ENCODE results near the gene LCN6.
"Not testable (repeated sequence)": the region's sequence is repeated elsewhere in the genome, so short reads cannot be mapped to it uniquely, and the experiment has no call there.

The LCN6 gene

GRCh38 chr9:136791516-136792276 is 43.4 kb upstream of the LCN6 start:
- no peaks in the 10 kb centered on the region for H3K9me3 ChIP-seq (ENCODE audit: low read depth, low read length)
- H3K36me3 ChIP-seq (ENCODE audit: insufficient read depth, low read length), result no peaks in the 10 kb centered on the region
- H3K4me3 ChIP-seq, result peak overlapping the region; percentile 97
- H3K9ac ChIP-seq (ENCODE audit: insufficient read length), result peak overlapping the region; percentile 93
- peak overlapping the region; percentile 70 for H3K27ac ChIP-seq
- TF ChIP-seq FOXP2 (optimal IDR thresholded peaks at IDR 0.05; ENCODE audit: control extremely low read depth, extremely low read length, insufficient read depth) (no peak), POLR2AphosphoS5 (IDR thresholded peaks at IDR 0.05; ENCODE audit: borderline replicate concordance, low read depth, low read length) (no peak), EZH2 (IDR thresholded peaks at IDR 0.05) (no peak)
- no peak for DNase-seq (ENCODE audit: low read depth, low spot score)

DNA sequence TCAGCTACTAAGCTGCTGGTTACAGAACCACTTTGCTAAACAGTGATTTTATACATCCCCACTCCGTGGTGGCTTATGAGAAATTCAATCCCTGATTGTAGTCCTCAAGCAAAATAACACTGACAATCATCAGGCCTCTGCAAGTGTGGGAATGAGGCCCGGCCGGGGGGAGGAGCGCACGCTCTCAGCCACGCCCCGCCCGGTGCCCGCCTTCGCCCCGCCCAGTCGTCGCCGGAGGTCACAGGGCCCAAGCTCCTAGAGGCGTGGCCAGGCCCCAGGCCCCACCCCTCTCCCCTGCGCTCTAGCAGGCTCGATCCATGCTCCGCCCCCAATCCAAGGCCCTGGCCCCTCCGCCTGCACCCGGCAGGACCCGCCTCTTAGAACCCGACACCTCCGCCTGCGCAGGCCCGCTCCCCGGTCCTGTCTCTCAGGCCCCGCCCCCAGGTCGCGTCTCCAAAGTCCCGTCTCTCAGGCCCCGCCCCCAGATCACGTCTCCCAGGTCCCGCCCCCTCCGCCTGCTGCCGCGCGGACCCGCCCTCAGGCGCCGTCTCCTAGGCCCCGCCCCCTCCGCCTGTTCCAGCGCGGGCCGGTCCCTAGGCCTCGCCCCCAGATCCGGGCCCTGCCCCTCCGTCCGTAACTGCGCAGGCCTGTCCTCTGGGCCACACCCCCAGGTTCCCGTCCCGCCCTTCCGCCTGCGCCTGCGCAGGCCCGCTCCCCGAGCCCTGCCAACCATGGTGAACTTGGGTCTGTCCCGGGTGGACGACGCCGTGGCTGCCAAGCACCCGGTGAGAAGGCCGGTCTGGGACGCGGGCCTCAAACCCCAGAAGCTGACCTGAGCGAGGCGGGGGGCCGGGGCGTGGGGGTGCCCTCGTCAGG is 42.6 kb upstream of the LCN6 start, which contains the start of gene TMEM141:
Gene TMEM141 (plus strand): TSS at position 705 of the 876 bp plus-strand sequence. CDS start 27 bp downstream, at position 732.
- Histone ChIP-seq H3K36me3 (ENCODE audit: insufficient read depth, low read length) (no peaks in the 10 kb centered on the region), H3K9me3 (ENCODE audit: low read depth, low read length) (no peaks in the 10 kb centered on the region), H3K27ac (peak within 1 kb of the TSS; percentile 83), H3K9ac (ENCODE audit: insufficient read length) (peak within 1 kb of the TSS; percentile 93), H3K4me3 (peak within 1 kb of the TSS; percentile 97)
- DNase-seq (ENCODE audit: low read depth, low spot score), result peak; percentile 89
- TF ChIP-seq POLR2AphosphoS5 (IDR thresholded peaks at IDR 0.05; ENCODE audit: borderline replicate concordance, low read depth, low read length) (peak; percentile 94), FOXP2 (optimal IDR thresholded peaks at IDR 0.05; ENCODE audit: control extremely low read depth, extremely low read length, insufficient read depth) (no peak), EZH2 (IDR thresholded peaks at IDR 0.05) (no peak)

- Histone ChIP-seq H3K9ac (ENCODE audit: insufficient read length) (no peak overlapping the region), H3K27ac (no peak overlapping the region), H3K4me3 (no peak overlapping the region), H3K36me3 (ENCODE audit: insufficient read depth, low read length) (no peaks in the 10 kb centered on the region), H3K9me3 (ENCODE audit: low read depth, low read length) (no peaks in the 10 kb centered on the region)
- no peak for DNase-seq (ENCODE audit: low read depth, low spot score)
- TF ChIP-seq EZH2 (IDR thresholded peaks at IDR 0.05) (no peak), FOXP2 (optimal IDR thresholded peaks at IDR 0.05; ENCODE audit: control extremely low read depth, extremely low read length, insufficient read depth) (no peak), POLR2AphosphoS5 (IDR thresholded peaks at IDR 0.05; ENCODE audit: borderline replicate concordance, low read depth, low read length) (no peak)
Observed at GRCh38 chr9:136789523-136789937, 41.2 kb upstream of the LCN6 start.

DNA sequence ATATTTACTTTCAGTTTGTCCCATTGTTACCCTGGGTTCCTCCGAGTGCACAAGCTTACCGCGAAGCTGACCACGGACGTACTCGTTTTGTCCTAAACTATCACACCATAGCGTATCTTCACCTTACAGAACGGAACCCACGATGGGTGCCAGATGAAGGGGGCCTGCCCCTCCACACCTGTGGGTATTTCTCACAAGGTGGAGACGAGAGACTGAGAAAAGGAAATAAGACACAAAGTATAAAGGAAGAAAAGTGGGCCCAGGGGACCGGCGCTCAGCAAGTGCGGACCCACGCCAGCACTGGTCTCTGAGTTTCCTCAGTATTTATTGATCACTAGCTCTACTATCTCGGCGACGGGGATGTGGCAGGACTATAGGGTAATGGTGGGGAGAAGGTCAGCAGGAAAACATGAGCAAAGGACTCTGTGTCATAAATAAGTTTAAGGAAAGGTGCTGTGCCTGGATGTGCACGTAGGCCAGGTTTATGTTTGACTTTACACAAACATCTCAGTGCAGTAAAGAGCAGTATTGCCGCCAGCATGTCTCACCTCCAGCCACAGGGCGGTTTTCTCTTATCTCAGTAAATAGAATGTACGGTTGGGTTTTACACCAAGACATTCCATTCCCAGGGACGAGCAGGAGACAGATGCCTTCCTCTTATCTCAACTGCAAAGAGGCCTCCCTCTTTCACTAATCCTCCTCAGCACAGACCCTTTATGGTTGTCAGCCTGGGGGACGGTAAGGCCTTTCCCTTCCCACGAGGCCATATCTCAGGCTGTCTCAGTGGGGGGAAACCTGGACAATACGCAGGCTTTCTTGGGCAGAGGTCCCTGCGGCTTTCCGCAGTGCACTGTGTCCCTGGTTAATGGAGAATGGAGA is 40.6 kb upstream of the LCN6 start:
- not testable (repeated sequence) for H3K4me3 ChIP-seq; H3K27ac ChIP-seq; H3K9me3 ChIP-seq (ENCODE audit: low read depth, low read length); H3K36me3 ChIP-seq (ENCODE audit: insufficient read depth, low read length); DNase-seq (ENCODE audit: low read depth, low spot score); H3K9ac ChIP-seq (ENCODE audit: insufficient read length)

GRCh38 chr9:136787690-136788400 is 39.5 kb upstream of the LCN6 start:
- TF ChIP-seq POLR2AphosphoS5 (IDR thresholded peaks at IDR 0.05; ENCODE audit: borderline replicate concordance, low read depth, low read length), result no peak
- no peak for TF ChIP-seq EZH2 (IDR thresholded peaks at IDR 0.05)
- TF ChIP-seq FOXP2 (optimal IDR thresholded peaks at IDR 0.05; ENCODE audit: control extremely low read depth, extremely low read length, insufficient read depth), result no peak
- H3K36me3 ChIP-seq (ENCODE audit: insufficient read depth, low read length), result no peaks in the 10 kb centered on the region
- no peak for DNase-seq (ENCODE audit: low read depth, low spot score)
- H3K4me3 ChIP-seq, result peak overlapping the region; percentile 44
- no peak overlapping the region for H3K27ac ChIP-seq
- H3K9ac ChIP-seq (ENCODE audit: insufficient read length), result no peak overlapping the region
- no peaks in the 10 kb centered on the region for H3K9me3 ChIP-seq (ENCODE audit: low read depth, low read length)

DNA sequence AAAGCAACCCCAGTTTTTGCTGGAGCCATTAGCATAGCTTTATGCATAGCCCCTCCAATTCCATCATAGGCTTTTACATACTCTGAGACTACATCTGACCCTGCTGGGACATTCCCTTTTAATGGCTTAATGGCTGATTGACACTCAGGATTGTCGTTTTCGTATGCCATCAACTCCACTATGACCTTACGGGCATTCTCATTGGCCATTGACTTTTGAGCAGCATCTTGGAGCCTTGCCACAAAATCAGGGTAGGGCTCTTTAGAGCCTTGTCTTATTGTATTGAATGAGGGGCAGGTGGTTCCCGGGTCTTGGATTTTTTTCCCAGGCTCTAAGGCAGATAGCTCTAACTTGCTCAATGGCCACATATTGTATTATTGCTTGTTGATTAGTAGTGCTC is 38.7 kb upstream of the LCN6 start:
- not testable (repeated sequence) for H3K27ac ChIP-seq; H3K4me3 ChIP-seq; H3K9ac ChIP-seq (ENCODE audit: insufficient read length); H3K9me3 ChIP-seq (ENCODE audit: low read depth, low read length); H3K36me3 ChIP-seq (ENCODE audit: insufficient read depth, low read length); DNase-seq (ENCODE audit: low read depth, low spot score)

DNA sequence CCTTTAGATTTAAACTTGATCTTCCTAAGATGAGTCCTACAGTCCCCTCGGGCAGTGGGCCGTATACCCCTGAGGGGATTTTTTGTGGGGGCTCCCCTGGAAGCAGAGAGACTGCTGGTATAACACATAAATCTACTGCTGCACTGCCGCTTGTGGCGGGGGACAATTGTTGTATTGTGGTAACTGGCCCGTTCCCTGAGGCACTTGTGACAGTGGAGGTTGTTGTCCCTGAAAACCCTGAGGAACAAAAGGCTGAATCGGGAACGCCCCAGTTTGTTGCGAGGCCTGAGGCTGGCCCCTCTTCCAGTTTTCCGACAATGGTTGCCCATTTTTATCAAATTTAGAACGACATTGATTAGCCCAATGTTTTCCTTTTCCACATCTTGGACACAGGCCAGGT is 38.1 kb upstream of the LCN6 start:
- Histone ChIP-seq H3K9ac (ENCODE audit: insufficient read length) (no peak overlapping the region), H3K9me3 (ENCODE audit: low read depth, low read length) (no peaks in the 10 kb centered on the region), H3K36me3 (ENCODE audit: insufficient read depth, low read length) (no peaks in the 10 kb centered on the region), H3K4me3 (no peak overlapping the region), H3K27ac (no peak overlapping the region)
- DNase-seq (ENCODE audit: low read depth, low spot score), result no peak
- TF ChIP-seq EZH2 (IDR thresholded peaks at IDR 0.05) (no peak), FOXP2 (optimal IDR thresholded peaks at IDR 0.05; ENCODE audit: control extremely low read depth, extremely low read length, insufficient read depth) (no peak), POLR2AphosphoS5 (IDR thresholded peaks at IDR 0.05; ENCODE audit: borderline replicate concordance, low read depth, low read length) (no peak)

- not testable (repeated sequence) for H3K27ac ChIP-seq; H3K36me3 ChIP-seq (ENCODE audit: insufficient read depth, low read length); H3K9me3 ChIP-seq (ENCODE audit: low read depth, low read length); DNase-seq (ENCODE audit: low read depth, low spot score); H3K9ac ChIP-seq (ENCODE audit: insufficient read length); H3K4me3 ChIP-seq
Observed at GRCh38 chr9:136785565-136786355, 37.4 kb upstream of the LCN6 start.
